Measurements from ENCODE around the gene PHLDA1. TPM values are rescaled to one million over a fixed set of nuclear protein-coding genes. Genes with fewer than 3 reads are reported as not detected.

Gene PHLDA1
- total and polyA plus RNA-seq, 2 of the 4 experiments (the other 2 are of a cell fraction) = 27.8 to 32.4 TPM

DNA sequence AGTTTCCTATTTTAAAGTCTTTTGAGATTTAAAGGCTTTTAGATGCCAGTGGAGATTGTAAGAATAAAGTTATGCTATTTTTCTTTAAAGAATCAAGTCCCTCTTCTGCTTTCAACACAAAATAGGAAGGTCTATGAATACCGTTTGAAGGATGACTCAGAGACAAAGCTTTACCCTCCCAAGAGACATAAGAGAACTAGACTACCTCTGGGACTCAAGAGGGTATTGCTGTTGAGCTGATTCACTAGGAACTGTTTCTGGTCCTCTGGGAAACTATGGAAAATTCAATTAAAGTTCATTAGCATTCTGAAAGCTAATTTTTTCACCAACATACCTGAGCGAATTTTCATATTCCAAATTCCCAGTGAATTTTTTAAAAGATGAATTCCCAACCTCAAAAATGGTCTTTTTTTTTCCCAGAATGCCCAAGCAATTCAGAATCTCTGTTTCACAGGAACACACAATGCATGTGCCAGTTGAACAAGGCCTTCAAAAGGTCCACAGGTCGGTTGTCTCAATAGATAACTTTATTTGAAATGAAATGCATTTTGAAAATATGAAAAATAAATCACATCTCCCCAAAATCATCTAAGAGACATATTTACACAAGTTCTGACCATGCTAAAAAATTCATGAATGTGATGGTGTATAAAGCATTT, 6.5 kb downstream of the PHLDA1 start:
- Histone ChIP-seq H3K9me3 (ENCODE audit: control insufficient read depth, insufficient read depth, low read length) (no peaks in the 10 kb centered on the region), H3K14ac (replicated peaks; ENCODE audit: low read depth, low read length) (0 out of 2 replicates have a peak overlapping the region, but pooled peaks have one; percentile 23), H3K23ac (ENCODE audit: low read depth, low read length) (peak overlapping the region; percentile 49; the same call in 1 of the 2 replicates), H2AK9ac (replicated peaks; ENCODE audit: low read depth, low read length, poor library complexity) (no peak overlapping the region), H3K4me1 (ENCODE audit: control insufficient read depth, insufficient read depth, low read length) (peaks cover 9% of the 10 kb centered on the region), H3K36me3 (ENCODE audit: control insufficient read depth, insufficient read depth, low read length) (peaks cover 22% of the 10 kb centered on the region), H4K5ac (ENCODE audit: low read depth, low read length) (no peak overlapping the region), H4K91ac (ENCODE audit: insufficient read depth, low read depth, low read length) (0 out of 2 replicates have a peak overlapping the region, but pooled peaks have one; percentile 23), H3K4me3 (ENCODE audit: insufficient read depth, low read depth, low read length) (no peak overlapping the region), H3K4ac (ENCODE audit: low read depth, low read length) (no peak overlapping the region; the same call in 1 of the 2 replicates), H2BK15ac (ENCODE audit: low read depth, low read length) (no peak overlapping the region), H3K18ac (ENCODE audit: low read depth, low read length) (0 out of 2 replicates have a peak overlapping the region, but pooled peaks have one; percentile 2), H3K56ac (ENCODE audit: extremely low read depth, insufficient read depth, low read length) (peak overlapping the region; percentile 26), H2AK5ac (ENCODE audit: low read depth, low read length) (no peak overlapping the region), H3K27ac (ENCODE audit: insufficient read depth, low read length) (peak overlapping the region; percentile 75), H2BK120ac (ENCODE audit: low read depth, low read length) (peak overlapping the region; percentile 21), H3K9me1 (ENCODE audit: insufficient read depth, low read length) (peaks cover 3% of the 10 kb centered on the region; the same call in 1 of the 2 replicates), H3K27me3 (ENCODE audit: control insufficient read depth, insufficient read depth, low read length) (no peaks in the 10 kb centered on the region), H4K8ac (ENCODE audit: low read depth in 2 of 2, low read length in 2 of 2) (peak overlapping the region; percentile 53 to 84; a peak in 2 of 4 replicates), H2AFZ (replicated peaks; ENCODE audit: low read length, poor library complexity) (no peak overlapping the region), H3K4me2 (ENCODE audit: low read depth, low read length) (no peak overlapping the region), H3K9ac (ENCODE audit: low read depth, low read length) (no peak overlapping the region), H4K20me1 (ENCODE audit: insufficient read depth, low read length) (peaks cover 20% of the 10 kb centered on the region), H2BK20ac (ENCODE audit: low read depth, low read length) (no peak overlapping the region), H3K79me1 (ENCODE audit: low read depth in 1 of 2, low read length in 2 of 2) (peaks cover 0 to 17% of the 10 kb centered on the region in 2 experiments; a peak in 2 of 4 replicates), H2BK5ac (ENCODE audit: low read depth, low read length, poor library complexity, severe bottlenecking) (peak overlapping the region; percentile 82)
- intact Hi-C loops (cut with micrococcal nuclease) = loop anchor here (1.0 to 5.0 kb wide), 6 partner anchors 47 to 498 kb away; no protein-coding TSS in a partner anchor
- ChIA-PET CTCF (interaction anchor here (0.6 to 1.0 kb wide), 6 partner anchors 45 to 501 kb away, joined by 3 to 5 read pairs (median 3); no protein-coding TSS in a partner anchor), POLR2A (ENCODE audit: unreplicated experiment) (interaction anchor here (0.5 to 1.7 kb wide), 14 partner anchors 8 to 415 kb away, joined by 3 to 8 read pairs (median 4); no protein-coding TSS in a partner anchor)
- no CpG with 5 or more reads among the region's 3 CpGs for whole genome bisulfite sequencing, 2 experiments (ENCODE audit: extremely low coverage in 2 of 2, insufficient read length in 1 of 2)
- in situ Hi-C loops (cut with MboI; ENCODE audit: low sequenced_read_pairs) = loop anchor here (5.0 to 25.0 kb wide), 4 partner anchors 73 to 688 kb away; partner anchors contain the start of genes CAPS2 and GLIPR1L1
- peak; percentile 90 for DNase-seq
- ATAC-seq (ENCODE audit: low read depth) = peak; percentile 35
- TF ChIP-seq FOS (IDR thresholded peaks at IDR 0.05; ENCODE audit: low read depth, low read length) = peak; percentile 46; the same call in 1 of the 2 replicates
- TF ChIP-seq RAD21 (IDR thresholded peaks at IDR 0.05; ENCODE audit: low read length) = peak; percentile 25; the same call in 1 of the 2 replicates
- TF ChIP-seq, protein P1, sequence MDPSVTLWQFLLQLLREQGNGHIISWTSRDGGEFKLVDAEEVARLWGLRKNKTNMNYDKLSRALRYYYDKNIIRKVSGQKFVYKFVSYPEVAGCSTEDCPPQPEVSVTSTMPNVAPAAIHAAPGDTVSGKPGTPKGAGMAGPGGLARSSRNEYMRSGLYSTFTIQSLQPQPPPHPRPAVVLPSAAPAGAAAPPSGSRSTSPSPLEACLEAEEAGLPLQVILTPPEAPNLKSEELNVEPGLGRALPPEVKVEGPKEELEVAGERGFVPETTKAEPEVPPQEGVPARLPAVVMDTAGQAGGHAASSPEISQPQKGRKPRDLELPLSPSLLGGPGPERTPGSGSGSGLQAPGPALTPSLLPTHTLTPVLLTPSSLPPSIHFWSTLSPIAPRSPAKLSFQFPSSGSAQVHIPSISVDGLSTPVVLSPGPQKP (IDR thresholded peaks at IDR 0.05; ENCODE audit: borderline replicate concordance, low read depth, low read length) = no peak
- dilution Hi-C loops (cut with HindIII; ENCODE audit: low sequenced_read_pairs, unreplicated experiment) = no loop called here
- no TSS peak for BruUV-seq (replicated peaks)
